CD4-positive, alpha-beta T cell treated with Interleukin-10 for 1 hour (primary cell): Measurements from ENCODE around the gene ZNRF3.
"Not testable (repeated sequence)": the region's sequence is repeated elsewhere in the genome, so short reads cannot be mapped to it uniquely, and the experiment has no call there.

Experiments
- DNase-seq: peaks from one replicate; pipeline ENCODE4 v3.0.0-alpha.2; 2020

Gene ZNRF3

GRCh38 chr22:28908810-28909209, 25.4 kb downstream of the ZNRF3 start:
- not testable (repeated sequence) for DNase-seq

- DNase-seq, result no peak
These were observed 26.0 kb downstream of the ZNRF3 start for GRCh38 chr22:28909375-28909774.

GRCh38 chr22:28910569-28911303, 27.4 kb downstream of the ZNRF3 start:
- DNase-seq, result no peak

- DNase-seq, result no peak
These were observed 27.9 kb downstream of the ZNRF3 start for GRCh38 chr22:28911304-28911690.

- DNase-seq, result no peak
These were observed 28.7 kb downstream of the ZNRF3 start for GRCh38 chr22:28911777-28912669.

- no peak for DNase-seq
These were observed 30.8 kb downstream of the ZNRF3 start for GRCh38 chr22:28914201-28914600.

GRCh38 chr22:28915969-28916368, 32.6 kb downstream of the ZNRF3 start:
- no peak for DNase-seq

- no peak for DNase-seq
These were observed 34.6 kb downstream of the ZNRF3 start for GRCh38 chr22:28917747-28918549.

GRCh38 chr22:28918550-28919271, 35.3 kb downstream of the ZNRF3 start:
- DNase-seq, result no peak

GRCh38 chr22:28920757-28921584, 37.6 kb downstream of the ZNRF3 start:
- no peak for DNase-seq

- no peak for DNase-seq
These were observed 38.2 kb downstream of the ZNRF3 start for GRCh38 chr22:28921585-28921879.

- DNase-seq, result no peak
These were observed 39.3 kb downstream of the ZNRF3 start for GRCh38 chr22:28922540-28923244.

GRCh38 chr22:28923826-28924732, 40.7 kb downstream of the ZNRF3 start:
- no peak for DNase-seq

- DNase-seq, result no peak
These were observed 42.5 kb downstream of the ZNRF3 start for GRCh38 chr22:28925916-28926315.

- no peak for DNase-seq
These were observed 44.3 kb downstream of the ZNRF3 start for GRCh38 chr22:28927630-28928029.

GRCh38 chr22:28929197-28929596, 45.8 kb downstream of the ZNRF3 start:
- DNase-seq, result no peak

- no peak for DNase-seq
These were observed 47.1 kb downstream of the ZNRF3 start for GRCh38 chr22:28930357-28931007.

- DNase-seq, result no peak
These were observed 48.6 kb downstream of the ZNRF3 start for GRCh38 chr22:28931844-28932567.

- no peak for DNase-seq
These were observed 49.9 kb downstream of the ZNRF3 start for GRCh38 chr22:28933321-28933720.
